ENCODE data around the gene CXCR3. TPM values are rescaled to one million over a fixed set of nuclear protein-coding genes. Genes with fewer than 3 reads are reported as not detected.

The CXCR3 gene
- not detected for total RNA-seq

GRCh38 chrX:71618303-71618721, at the start of gene CXCR3:
TSS of gene CXCR3 (minus strand) at chrX:71618511. CDS start at chrX:71618449, 62 bp downstream.

GRCh38 chrX:71667328-71668247, 49.3 kb upstream of the CXCR3 start, which contains the start of gene LOC101059915:
TSS of gene LOC101059915 (plus strand) at chrX:71667546.

DNA sequence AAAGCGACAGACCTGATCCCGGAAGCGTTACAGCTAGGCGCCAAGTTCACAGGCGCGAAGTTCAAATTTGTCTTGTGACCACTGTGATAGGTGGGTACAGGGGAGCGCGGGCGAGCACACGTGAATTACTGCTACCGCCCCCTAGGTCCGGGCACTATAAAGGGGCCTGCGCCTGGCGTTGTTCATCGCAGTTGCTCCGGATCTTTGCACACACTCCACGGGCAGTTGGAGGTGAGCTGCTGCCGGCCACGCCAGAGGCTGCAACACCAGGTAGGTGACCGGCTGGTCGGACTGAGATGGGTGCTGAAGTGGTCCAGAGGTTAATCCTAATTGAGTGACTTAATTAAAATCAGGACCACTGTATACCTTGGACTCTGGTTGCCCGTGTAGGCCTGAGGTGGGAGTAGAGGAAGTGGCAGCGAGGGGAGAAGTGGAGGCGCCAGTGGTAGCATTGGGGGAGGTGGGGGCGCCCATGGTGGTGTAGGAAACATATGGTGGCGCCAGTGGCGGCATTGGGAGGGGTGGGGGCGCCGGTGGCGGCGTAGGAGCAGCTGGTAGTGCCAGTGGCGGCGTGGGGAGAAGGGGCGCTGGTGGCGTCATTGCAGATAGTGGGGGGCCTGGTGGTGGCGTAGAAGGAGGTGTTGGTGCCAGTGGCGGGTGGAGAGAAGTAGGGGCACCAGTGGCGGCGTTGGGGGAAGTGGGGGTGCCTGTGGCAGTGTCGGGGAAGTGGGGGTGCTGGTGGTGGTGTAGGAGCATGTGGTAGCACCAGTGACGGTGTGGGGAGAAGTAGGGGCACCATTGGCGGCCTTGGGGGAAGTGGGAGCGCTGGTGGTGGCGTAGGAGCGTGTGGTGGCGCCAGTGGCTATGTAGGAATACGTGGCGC, 39.8 kb downstream of the CXCR3 start, which contains the start of gene GCNA:
Gene GCNA, plus strand, starts transcription at position 185 of the 883 bp plus-strand sequence. CDS start 2,385 bp downstream, outside the sequence.

Other genes with a start within 250 kb of the CXCR3 start
- gene OGT, start 85.4 kb downstream of the CXCR3 start, total RNA-seq: 221 TPM
- 5.6 TPM for gene GCNA, start 40.1 kb downstream of the CXCR3 start, total RNA-seq
- not detected for gene CXorf49, start 99.8 kb upstream of the CXCR3 start, total RNA-seq
- not detected for gene CXorf49B, start 144.8 kb upstream of the CXCR3 start, total RNA-seq

All from camera-type eye (tissue), 1 donor.